ENCODE results near the gene PLOD3. TPM values are rescaled to one million over a fixed set of nuclear protein-coding genes. Genes with fewer than 3 reads are reported as not detected.

PLOD3 gene
- total and polyA plus RNA-seq, 9 of the 15 experiments (the other 6 are each of a cell fraction or from before 2014, with no cell fraction given): 2.8 to 101 (median 30.9) TPM

DNA sequence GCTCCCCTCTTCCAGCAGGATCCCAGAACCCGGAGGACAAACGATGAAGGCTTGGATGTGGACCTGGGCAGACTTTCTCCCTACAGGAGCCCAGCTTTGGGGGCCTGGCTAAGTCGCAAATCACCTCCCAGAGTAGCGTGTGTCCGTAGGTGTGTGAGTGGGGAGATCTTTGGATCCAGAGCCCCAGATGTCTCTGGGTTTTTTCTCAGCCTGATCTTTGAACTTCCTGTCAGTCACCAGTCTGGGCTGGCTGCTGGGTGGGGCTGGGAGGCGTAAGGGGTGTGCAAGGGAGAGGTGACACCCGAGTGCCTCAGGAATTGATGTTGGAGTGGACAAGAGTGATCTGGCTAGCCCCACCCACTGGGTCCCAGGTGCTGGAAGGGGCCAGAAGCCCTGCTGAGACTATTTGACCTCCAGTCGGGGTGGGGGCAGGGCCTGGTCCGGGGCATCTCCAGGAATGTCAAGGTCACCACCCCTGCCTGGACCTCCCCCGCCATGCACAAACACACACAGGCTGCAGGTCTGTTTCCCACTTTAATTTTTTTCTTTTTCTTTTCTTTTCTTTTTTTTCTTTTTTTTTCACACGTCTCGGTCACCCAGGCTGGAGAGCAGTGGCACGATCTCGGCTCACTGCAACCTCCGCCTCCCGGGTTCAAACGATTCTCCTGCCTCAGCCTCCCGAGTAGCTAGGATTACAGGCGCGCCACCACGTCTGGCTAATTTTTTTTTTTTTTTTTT lies 16.4 kb downstream of the PLOD3 start, which contains the start of gene MOGAT3:
Gene MOGAT3, minus strand, starts transcription at position 175 of the 738 bp plus-strand sequence. CDS start 182 bp downstream, outside the sequence.
- Histone ChIP-seq H3K9ac (ENCODE audit: insufficient read depth in 1 of 2, low read depth in 2 of 2, low read length in 2 of 2) (peak within 1 kb of the TSS in 1 of 2 experiments; percentile 76; a peak in 2 of 4 replicates), H2AFZ (ENCODE audit: low read depth, low read length) (peak within 1 kb of the TSS; percentile 46; the same call in 1 of the 2 replicates), H3K4me1 (replicated peaks in 1 of 2; ENCODE audit: control insufficient read depth in 2 of 2, insufficient read depth in 2 of 2, low read length in 2 of 2) (peaks cover 9 to 30% of the 10 kb centered on the region in 2 experiments), H3K4me2 (ENCODE audit: insufficient read depth, low read length) (peak within 1 kb of the TSS; percentile 8; the same call in 1 of the 2 replicates), H3K9me1 (ENCODE audit: control insufficient read depth, insufficient read depth, low read length) (no peaks in the 10 kb centered on the region), H3K27me3 (ENCODE audit: control insufficient read depth in 2 of 2, insufficient read depth in 2 of 2, low read length in 2 of 2) (peaks cover 0 to 7% of the 10 kb centered on the region in 2 experiments; a peak in 1 of 5 replicates), H3K9me3 (replicated peaks; ENCODE audit: control insufficient read depth, insufficient read depth, low read depth, low read length) (no peaks in the 10 kb centered on the region), H3K27ac (ENCODE audit: extremely low read depth, low read depth, low read length) (no peak within 1 kb of the TSS), H4K20me1 (replicated peaks; ENCODE audit: control insufficient read depth, insufficient read depth, low read length) (no peaks in the 10 kb centered on the region), H3K79me2 (ENCODE audit: control insufficient read depth, insufficient read depth, low read length) (no peaks in the 10 kb centered on the region), H3K36me3 (ENCODE audit: control insufficient read depth, insufficient read depth, low read length) (peaks cover 2% of the 10 kb centered on the region; the same call in 1 of the 3 replicates), H3K4me3 (no peak within 1 kb of the TSS)
- in situ Hi-C loops (cut with MboI): no loop called here
- DNase-seq (ENCODE audit: extremely low read depth in 1 of 4, low spot score in 3 of 4) (peak; percentile 65 to 78 (median 72)), ATAC-seq (peak; percentile 82), FAIRE-seq (peak; percentile 67)
- ChIA-PET CTCF (ENCODE audit: low intra/inter-chr PET ratio) (no interaction called here), POLR2A (interaction anchor here (0.6 to 1.5 kb wide), 2 partner anchors 16 to 24 kb away, joined by 3 to 8 read pairs; partner anchors contain the start of genes PLOD3 and ZNHIT1)
- no TSS peak for BruUV-seq (replicated peaks)
- 43% methylated on average over 21 of the region's 21 CpGs for WGBS (ENCODE audit: insufficient coverage, low coverage, missing lambda C conversion rate)
- intact Hi-C loops (cut with micrococcal nuclease): no loop called here
- no peak for TF ChIP-seq TBL1XR1 (IDR thresholded peaks at IDR 0.05; ENCODE audit: low read length in 2 of 2)
- no peak for TF ChIP-seq CBFB (CRISPR knock-in tag; IDR thresholded peaks at IDR 0.05)
- TF ChIP-seq, protein P1, sequence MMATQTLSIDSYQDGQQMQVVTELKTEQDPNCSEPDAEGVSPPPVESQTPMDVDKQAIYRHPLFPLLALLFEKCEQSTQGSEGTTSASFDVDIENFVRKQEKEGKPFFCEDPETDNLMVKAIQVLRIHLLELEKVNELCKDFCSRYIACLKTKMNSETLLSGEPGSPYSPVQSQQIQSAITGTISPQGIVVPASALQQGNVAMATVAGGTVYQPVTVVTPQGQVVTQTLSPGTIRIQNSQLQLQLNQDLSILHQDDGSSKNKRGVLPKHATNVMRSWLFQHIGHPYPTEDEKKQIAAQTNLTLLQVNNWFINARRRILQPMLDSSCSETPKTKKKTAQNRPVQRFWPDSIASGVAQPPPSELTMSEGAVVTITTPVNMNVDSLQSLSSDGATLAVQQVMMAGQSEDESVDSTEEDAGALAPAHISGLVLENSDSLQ (IDR thresholded peaks at IDR 0.05): peak; percentile 93
- TF ChIP-seq, protein P2, sequence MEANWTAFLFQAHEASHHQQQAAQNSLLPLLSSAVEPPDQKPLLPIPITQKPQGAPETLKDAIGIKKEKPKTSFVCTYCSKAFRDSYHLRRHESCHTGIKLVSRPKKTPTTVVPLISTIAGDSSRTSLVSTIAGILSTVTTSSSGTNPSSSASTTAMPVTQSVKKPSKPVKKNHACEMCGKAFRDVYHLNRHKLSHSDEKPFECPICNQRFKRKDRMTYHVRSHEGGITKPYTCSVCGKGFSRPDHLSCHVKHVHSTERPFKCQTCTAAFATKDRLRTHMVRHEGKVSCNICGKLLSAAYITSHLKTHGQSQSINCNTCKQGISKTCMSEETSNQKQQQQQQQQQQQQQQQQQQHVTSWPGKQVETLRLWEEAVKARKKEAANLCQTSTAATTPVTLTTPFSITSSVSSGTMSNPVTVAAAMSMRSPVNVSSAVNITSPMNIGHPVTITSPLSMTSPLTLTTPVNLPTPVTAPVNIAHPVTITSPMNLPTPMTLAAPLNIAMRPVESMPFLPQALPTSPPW (CRISPR knock-in tag; IDR thresholded peaks at IDR 0.05): 0 out of 2 replicates have a peak, but pooled peaks have one; percentile 22
- TF ChIP-seq RCOR1 (IDR thresholded peaks at IDR 0.05; ENCODE audit: borderline replicate concordance in 1 of 2, low read depth in 2 of 2, low read length in 2 of 2): peak in 1 of 2 experiments; percentile 25; a peak in 1 of 4 replicates
- TF ChIP-seq TEAD1 (CRISPR knock-in tag; IDR thresholded peaks at IDR 0.05): no peak
- no peak for TF ChIP-seq SIRT6 (IDR thresholded peaks at IDR 0.05; ENCODE audit: low read depth, low read length)
- TF ChIP-seq ZNF384 (IDR thresholded peaks at IDR 0.05; ENCODE audit: low read depth, low read length): 0 out of 2 replicates have a peak, but pooled peaks have one; percentile 10
- TF ChIP-seq NRF1 (conservative IDR thresholded peaks at IDR 0.05 in 1 of 2, IDR thresholded peaks at IDR 0.05 in 1 of 2): peak in 1 of 2 experiments; percentile 40; a peak in 1 of 4 replicates
- no peak for TF ChIP-seq ZNF57 (CRISPR knock-in tag; IDR thresholded peaks at IDR 0.05)
- TF ChIP-seq NR2C1 (IDR thresholded peaks at IDR 0.05): peak; percentile 72
- 0 out of 2 replicates have a peak, but pooled peaks have one; percentile 35 for TF ChIP-seq NR2C1 (tag; IDR thresholded peaks at IDR 0.05)
- TF ChIP-seq CTBP1 (IDR thresholded peaks at IDR 0.05; ENCODE audit: borderline replicate concordance): no peak; the same call in 1 of the 2 replicates
- TF ChIP-seq NR2C2 (CRISPR knock-in tag; IDR thresholded peaks at IDR 0.05): no peak
- peak; percentile 52; the same call in 1 of the 2 replicates for TF ChIP-seq NR2C2 (tag; IDR thresholded peaks at IDR 0.05)
- TF ChIP-seq ZNF23 (CRISPR knock-in tag; IDR thresholded peaks at IDR 0.05): no peak

Measured in K562 (cell line).